IMR-90 (cell line): ENCODE data around the gene ERVFRD-1. TPM values are rescaled to one million over a fixed set of nuclear protein-coding genes. Genes with fewer than 3 reads are reported as not detected.

ENCODE experiments used
- ATAC-seq: fragments of 200-7000 bp; cut with Tn5 transposase; 2 replicates; pipeline ENCODE4 v1.9.1; 2020; ENCODE audit warnings: low read depth, mild to moderate bottlenecking, moderate library complexity
- BruUV-seq: library from RNA; stranded (reverse); fragments of 400-500 nt; replicated peaks from 2 replicates; lab custom pipeline; 2021; lab: Mats Ljungman, UMichigan
- CTCF ChIA-PET: fragments of 300-600 bp; formaldehyde crosslinking; extraction: SDS; loops from one replicate; lab custom pipeline; 2021; ENCODE audit warnings: antibody characterized with exemption; lab: Yijun Ruan, JAX
- POLR2A ChIA-PET: fragments of 300-600 bp; sonication (Branson Sonifier 250); formaldehyde crosslinking; loops from one replicate; lab custom pipeline; 2022; ENCODE audit warnings: antibody characterized with exemption; ENCODE audit not compliant: unreplicated experiment; lab: Charles Lee
- DNase-seq: peaks from one replicate; pipeline ENCODE4 v3.0.0; 2013
- H2AFZ ChIP-seq: replicated peaks from 2 replicates; pipeline ENCODE3; 2013; ENCODE audit warnings: low read length, mild to moderate bottlenecking; ENCODE audit not compliant: poor library complexity
- H2AK5ac ChIP-seq: 2 replicates; pipeline ENCODE4 v1.6.1; 2013; ENCODE audit warnings: low read depth, low read length, inconsistent platforms
- H2AK9ac ChIP-seq: replicated peaks from 2 replicates; pipeline ENCODE3; 2013; ENCODE audit warnings: mild to moderate bottlenecking, low read depth, low read length, moderate library complexity; ENCODE audit not compliant: poor library complexity
- H2BK120ac ChIP-seq: 2 replicates; pipeline ENCODE4 v1.6.1; 2013; ENCODE audit warnings: low read depth, low read length, inconsistent platforms
- H2BK15ac ChIP-seq: 3 replicates; pipeline ENCODE4 v1.6.1; 2013; ENCODE audit warnings: low read depth, low read length, inconsistent platforms
- H2BK20ac ChIP-seq: 2 replicates; pipeline ENCODE4 v1.6.1; 2013; ENCODE audit warnings: low read depth, mild to moderate bottlenecking, inconsistent platforms, low read length, moderate library complexity
- H2BK5ac ChIP-seq: 2 replicates; pipeline ENCODE4 v1.6.1; 2013; ENCODE audit warnings: mild to moderate bottlenecking, low read depth, low read length, inconsistent platforms; ENCODE audit not compliant: poor library complexity, severe bottlenecking
- H3K14ac ChIP-seq: replicated peaks from 2 replicates; pipeline ENCODE4 v1.6.1; 2013; ENCODE audit warnings: low read depth, low read length, inconsistent platforms
- H3K18ac ChIP-seq: 2 replicates; pipeline ENCODE4 v1.6.1; 2013; ENCODE audit warnings: low read depth, low read length, control low read depth
- H3K23ac ChIP-seq: 2 replicates; pipeline ENCODE4 v1.6.1; 2013; ENCODE audit warnings: low read depth, low read length, inconsistent platforms
- H3K27ac ChIP-seq: 2 replicates; pipeline ENCODE4 v1.5.1; 2013; ENCODE audit warnings: mild to moderate bottlenecking, control low read depth, low read length; ENCODE audit not compliant: insufficient read depth
- H3K27me3 ChIP-seq: 2 replicates; pipeline ENCODE4 v1.6.1; 2013; ENCODE audit warnings: low read length; ENCODE audit not compliant: control insufficient read depth, insufficient read depth
- H3K36me3 ChIP-seq: 2 replicates; pipeline ENCODE4 v1.6.1; 2013; ENCODE audit warnings: low read length, mixed read lengths; ENCODE audit not compliant: control insufficient read depth, insufficient read depth
- H3K4ac ChIP-seq: 2 replicates; pipeline ENCODE4 v1.6.1; 2013; ENCODE audit warnings: low read depth, low read length, inconsistent platforms
- H3K4me1 ChIP-seq: 2 replicates; pipeline ENCODE4 v1.6.1; 2013; ENCODE audit warnings: low read length, mixed read lengths; ENCODE audit not compliant: control insufficient read depth, insufficient read depth
- H3K4me2 ChIP-seq: 2 replicates; pipeline ENCODE4 v1.6.1; 2013; ENCODE audit warnings: low read depth, mild to moderate bottlenecking, control low read depth, low read length, moderate library complexity
- H3K4me3 ChIP-seq: 2 replicates; pipeline ENCODE4 v1.5.1; 2013; ENCODE audit warnings: low read depth, mild to moderate bottlenecking, control low read depth, low read length, moderate library complexity; ENCODE audit not compliant: insufficient read depth
- H3K56ac ChIP-seq: 2 replicates; pipeline ENCODE4 v1.6.1; 2013; ENCODE audit warnings: low read length, inconsistent platforms; ENCODE audit not compliant: insufficient read depth; ENCODE audit errors: extremely low read depth
- H3K79me1 ChIP-seq, 2 experiments: 2 replicates each; pipeline ENCODE4 v1.6.1; 2013; ENCODE audit warnings: low read length in 2 of 2, inconsistent platforms in 1 of 2, low read depth in 1 of 2
- H3K9ac ChIP-seq: 2 replicates; pipeline ENCODE4 v1.6.1; 2013; ENCODE audit warnings: low read depth, low read length, control low read depth
- H3K9me1 ChIP-seq: 2 replicates; pipeline ENCODE4 v1.6.1; 2013; ENCODE audit warnings: low read length, inconsistent platforms; ENCODE audit not compliant: insufficient read depth
- H3K9me3 ChIP-seq: 2 replicates; pipeline ENCODE4 v1.6.1; 2013; ENCODE audit warnings: low read length; ENCODE audit not compliant: control insufficient read depth, insufficient read depth
- H4K20me1 ChIP-seq: 2 replicates; pipeline ENCODE4 v1.6.1; 2013; ENCODE audit warnings: low read length, inconsistent platforms; ENCODE audit not compliant: insufficient read depth
- H4K5ac ChIP-seq: 2 replicates; pipeline ENCODE4 v1.6.1; 2013; ENCODE audit warnings: mild to moderate bottlenecking, low read depth, low read length, control low read depth
- H4K8ac ChIP-seq, 2 experiments: 2 replicates each; pipeline ENCODE4 v1.6.1; 2013; ENCODE audit warnings: low read depth in 2 of 2, low read length in 2 of 2, control low read depth in 1 of 2, inconsistent platforms in 1 of 2
- H4K91ac ChIP-seq: 2 replicates; pipeline ENCODE4 v1.6.1; 2013; ENCODE audit warnings: low read depth, low read length, inconsistent platforms; ENCODE audit not compliant: insufficient read depth
- BHLHE40 ChIP-seq: fragments of 150-350 bp; IDR thresholded peaks from 2 replicates; pipeline ENCODE4 v1.6.1; 2016; ENCODE audit warnings: mild to moderate bottlenecking, low read depth, low read length
- MAFK ChIP-seq: IDR thresholded peaks from 2 replicates; pipeline ENCODE4 v1.6.1; 2012; ENCODE audit warnings: low read depth, low read length, improper control_type of control experiment
- MAZ ChIP-seq: IDR thresholded peaks from 2 replicates; pipeline ENCODE4 v1.6.1; 2012; ENCODE audit warnings: low read depth, mild to moderate bottlenecking, low read length, improper control_type of control experiment, moderate library complexity, borderline replicate concordance
- MXI1 ChIP-seq: IDR thresholded peaks from 2 replicates; pipeline ENCODE4 v1.6.1; 2012; ENCODE audit warnings: low read depth, mild to moderate bottlenecking, low read length, moderate library complexity, borderline replicate concordance
- NFE2L2 ChIP-seq: fragments of 150-350 bp; IDR thresholded peaks from 2 replicates; pipeline ENCODE4 v1.6.1; 2016; ENCODE audit warnings: low read depth, mild to moderate bottlenecking, low read length
- POLR2A ChIP-seq: IDR thresholded peaks from 2 replicates; pipeline ENCODE4 v1.6.1; 2012; ENCODE audit warnings: mild to moderate bottlenecking, low read depth, low read length
- RAD21 ChIP-seq: IDR thresholded peaks from 2 replicates; pipeline ENCODE4 v1.6.1; 2012; ENCODE audit warnings: low read length, improper control_type of control experiment
- RCOR1 ChIP-seq: IDR thresholded peaks from 2 replicates; pipeline ENCODE4 v1.6.1; 2012; ENCODE audit warnings: mild to moderate bottlenecking, low read length, improper control_type of control experiment; ENCODE audit not compliant: insufficient replicate concordance
- SMC3 ChIP-seq: fragments of 150-350 bp; IDR thresholded peaks from 2 replicates; pipeline ENCODE4 v1.6.1; 2016; ENCODE audit warnings: low read depth, mild to moderate bottlenecking, antibody characterized with exemption, low read length, moderate library complexity
- WGBS, 2 experiments: methylation state at CpG; one replicate each; pipeline versions ENCODE4 v1.1.5 to v1.1.7; 2013; ENCODE audit warnings: missing lambda C conversion rate in 2 of 2; ENCODE audit not compliant: insufficient read length in 1 of 2; ENCODE audit errors: extremely low coverage in 2 of 2; 5-methylcytosine and 5-hydroxymethylcytosine counted together
- dilution Hi-C: fragments of 300-500 bp; cut with HindIII; formaldehyde crosslinking; loops from one replicate; pipeline ENCODE4 v1.14.3; 2018; ENCODE audit warnings: low sequenced_read_pairs; ENCODE audit not compliant: unreplicated experiment
- in situ Hi-C: fragments of 300-500 bp; cut with MboI; formaldehyde crosslinking; loops from 3 replicates; pipeline ENCODE4 v1.14.3; 2019; ENCODE audit warnings: low sequenced_read_pairs, inconsistent platforms, mixed read lengths
- intact Hi-C: fragments of 100-400 bp; cut with micrococcal nuclease; formaldehyde crosslinking; loops from 2 replicates; pipeline ENCODE4 v1.10.0; 2022
- polyA plus RNA-seq, 3 experiments: library from polyadenylated mRNA; depleted of rRNA; stranded (reverse); fragments of >200 nt; gene quantifications; 2 replicates each; pipeline ENCODE4 v1.2.3, GENCODE V29; 2012; ENCODE audit warnings: low replicate concordance in 1 of 3
- total RNA-seq: library from RNA; depleted of rRNA; stranded (reverse); fragments of >200 nt; gene quantifications from 2 replicates; pipeline ENCODE4 v1.2.3, GENCODE V29; 2012

Gene ERVFRD-1
- total and polyA plus RNA-seq, 2 of the 4 experiments (the other 2 are of a cell fraction): not detected

DNA sequence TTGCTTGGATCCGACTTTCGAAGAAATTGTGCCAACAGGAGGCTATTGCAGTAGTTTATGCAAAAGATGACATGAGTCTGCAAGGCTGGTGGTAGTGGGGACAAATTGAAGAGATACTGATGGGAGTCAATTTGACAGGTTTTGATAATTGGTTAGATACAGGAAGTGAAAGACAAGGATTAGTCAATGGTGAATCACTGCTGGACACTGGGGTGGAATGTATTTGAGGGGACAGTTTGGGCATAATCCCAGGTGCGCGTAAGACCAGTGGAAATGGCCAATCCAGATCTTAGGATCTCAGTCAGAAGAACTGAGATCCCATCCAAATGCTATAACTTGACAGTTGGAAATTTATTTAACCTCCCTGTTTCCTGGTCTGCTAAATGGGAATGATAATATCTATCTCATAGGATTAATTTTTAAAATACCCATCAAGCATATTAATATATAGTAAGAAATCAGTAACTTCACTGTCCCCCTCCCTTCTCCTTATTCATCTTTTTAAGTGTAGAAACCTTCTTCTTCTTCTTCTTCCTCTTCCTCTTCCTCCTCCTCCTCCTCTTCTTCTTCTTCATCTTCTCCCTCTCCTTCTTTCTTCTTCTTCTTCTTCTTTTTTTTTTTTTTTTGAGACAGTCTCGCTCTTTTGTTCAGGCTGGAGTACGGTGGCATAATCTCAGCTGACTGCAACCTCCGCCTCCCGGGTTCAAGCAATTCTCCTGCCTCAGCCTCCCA lies 30.9 kb upstream of the ERVFRD-1 start:
- Histone ChIP-seq H4K5ac (no peak overlapping the region; the same call in 1 of the 2 replicates), H3K4ac (peak overlapping the region; percentile 39; the same call in 1 of the 2 replicates), H2AK9ac (no peak overlapping the region), H2BK120ac (no peak overlapping the region), H2BK5ac (no peak overlapping the region), H2BK15ac (peak overlapping the region; percentile 37; the same call in 1 of the 3 replicates), H3K14ac (no peak overlapping the region), H3K27ac (no peak overlapping the region), H2BK20ac (peak overlapping the region; percentile 34; the same call in 1 of the 2 replicates), H3K36me3 (no peaks in the 10 kb centered on the region), H3K18ac (no peak overlapping the region; the same call in 1 of the 2 replicates), H3K56ac (no peak overlapping the region), H4K91ac (no peak overlapping the region), H2AFZ (no peak overlapping the region), H3K9me3 (no peaks in the 10 kb centered on the region), H4K8ac (0 out of 4 replicates have a peak overlapping the region, but pooled peaks of 1 of the 2 experiments have one; percentile 3), H3K9me1 (peaks cover 3% of the 10 kb centered on the region), H3K4me3 (no peak overlapping the region), H3K4me1 (peaks cover 10% of the 10 kb centered on the region), H2AK5ac (peak overlapping the region; percentile 35; the same call in 1 of the 2 replicates), H3K9ac (no peak overlapping the region), H3K79me1 (peaks cover 2 to 24% of the 10 kb centered on the region in 2 experiments; a peak in 2 of 4 replicates), H3K27me3 (no peaks in the 10 kb centered on the region), H3K23ac (no peak overlapping the region), H3K4me2 (no peak overlapping the region), H4K20me1 (peaks cover 8% of the 10 kb centered on the region; the same call in 1 of the 2 replicates)
- ChIA-PET CTCF (interaction anchor here (1.1 to 3.5 kb wide), 2 partner anchors 49 to 354 kb away, joined by 3 to 15 read pairs; partner anchors contain the start of gene SMIM13), POLR2A (no interaction called here)
- in situ Hi-C loops (loop anchor here (5.0 kb wide), 1 partner anchor 355 kb away; no protein-coding TSS in a partner anchor), dilution Hi-C loops (no loop called here), intact Hi-C loops (loop anchor here (5.0 kb wide), 1 partner anchor 290 kb away; no protein-coding TSS in a partner anchor)
- ATAC-seq (no peak), DNase-seq (no peak)
- BruUV-seq: no TSS peak
- WGBS, 2 experiments: 85% methylated on average over 2 of the region's 8 CpGs; no CpG with 5 or more reads in 1 of the 2 experiments
- no peak for TF ChIP-seq RAD21
- no peak for TF ChIP-seq RCOR1
- no peak for TF ChIP-seq MXI1
- no peak for TF ChIP-seq MAZ
- TF ChIP-seq NFE2L2: no peak
- no peak for TF ChIP-seq MAFK
- TF ChIP-seq POLR2A: no peak
- no peak for TF ChIP-seq SMC3
- no peak for TF ChIP-seq BHLHE40
